TTC549 (cell line): ENCODE data around the gene IFNA8.
"Not testable (repeated sequence)": the region's sequence is repeated elsewhere in the genome, so short reads cannot be mapped to it uniquely, and the experiment has no call there.

Source experiments
- FAIRE-seq: peaks from 2 replicates; lab custom pipeline; 2012; peaks lifted over from hg19 to GRCh38; lab: Jason Lieb, UNC

The IFNA8 gene

DNA sequence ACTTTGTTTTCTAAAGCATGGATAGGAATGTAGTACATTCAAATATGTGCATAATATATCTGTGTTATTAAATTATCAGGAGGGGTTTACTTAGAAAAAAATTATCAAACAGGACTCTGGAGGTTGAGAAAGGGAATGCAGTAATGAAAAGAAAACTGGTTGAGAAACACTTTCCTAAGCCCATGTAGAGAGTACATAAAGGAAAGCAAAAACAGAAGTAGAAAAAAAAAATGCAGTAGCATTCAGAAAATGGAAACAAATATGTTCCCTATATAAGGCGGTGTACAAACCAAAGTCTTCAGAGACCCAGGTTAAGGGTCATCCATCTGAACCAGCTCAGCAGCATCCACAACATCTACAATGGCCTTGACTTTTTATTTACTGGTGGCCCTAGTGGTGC is at the start of gene IFNA8:
IFNA8 (plus strand) TSS at position 301 of the 400 bp plus-strand sequence; CDS start at position 361, 60 bp downstream.
- no peak for FAIRE-seq

- FAIRE-seq, result no peak
Observed at GRCh38 chr9:21362287-21362686, 46.6 kb upstream of the IFNA8 start.

DNA sequence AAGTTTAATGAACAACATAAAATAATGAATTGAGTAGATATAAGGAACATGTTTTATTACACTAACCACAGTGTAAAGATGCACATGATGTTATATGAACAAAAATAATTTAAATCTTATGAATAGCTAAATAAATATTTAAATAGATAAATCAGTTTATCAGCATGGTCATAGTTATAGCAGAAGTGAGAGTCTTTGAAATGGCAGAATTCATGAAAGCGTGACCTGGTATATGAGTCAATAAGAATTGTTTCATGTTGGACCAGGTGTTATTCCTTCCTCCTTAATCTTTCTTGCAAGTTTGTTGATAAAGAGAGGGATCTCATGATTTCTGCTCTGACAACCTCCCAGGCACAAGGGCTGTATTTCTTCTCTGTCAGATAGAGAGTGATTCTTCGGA is 41.7 kb upstream of the IFNA8 start:
- not testable (repeated sequence) for FAIRE-seq

GRCh38 chr9:21367957-21368356 is 41.0 kb upstream of the IFNA8 start, which contains the start of gene IFNA13:
Gene IFNA13, minus strand, starts transcription at chr9:21368057. Its CDS starts 47 bp downstream, at chr9:21368010.
- FAIRE-seq, result no peak

GRCh38 chr9:21371467-21371866 is 37.5 kb upstream of the IFNA8 start:
- not testable (repeated sequence) for FAIRE-seq

- no peak for FAIRE-seq
Observed at GRCh38 chr9:21381448-21382339, 27.2 kb upstream of the IFNA8 start.

GRCh38 chr9:21383627-21384026 is 25.3 kb upstream of the IFNA8 start:
- no peak for FAIRE-seq

DNA sequence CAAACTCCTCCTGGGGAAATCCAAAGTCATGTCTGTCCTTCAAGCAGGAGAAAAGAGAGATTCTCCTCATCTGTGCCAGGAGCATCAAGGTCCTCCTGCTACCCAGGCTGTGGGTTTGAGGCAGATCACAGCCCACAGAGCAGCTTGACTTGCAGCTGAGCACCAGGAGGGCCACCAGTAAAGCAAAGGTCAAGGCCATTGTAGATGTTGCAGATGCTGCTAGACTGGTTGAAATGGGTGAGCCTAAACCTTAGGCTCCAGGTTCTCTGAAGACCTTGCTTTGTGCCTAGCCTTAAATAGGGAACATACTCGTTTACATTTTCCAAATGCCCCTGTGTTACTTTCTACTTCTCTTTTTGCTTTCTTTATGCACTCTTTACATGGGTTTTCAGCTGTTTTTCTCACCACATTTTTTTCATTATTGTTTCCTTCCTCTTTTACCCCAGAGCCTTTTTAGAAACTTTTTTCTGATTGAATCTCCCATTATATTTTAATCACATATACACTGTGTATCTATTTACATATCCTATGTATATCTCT is 23.7 kb upstream of the IFNA8 start, which contains the start of gene IFNA2:
IFNA2 (minus strand) TSS at position 268 of the 540 bp plus-strand sequence; CDS start at position 199, 69 bp downstream.
- FAIRE-seq, result no peak

DNA sequence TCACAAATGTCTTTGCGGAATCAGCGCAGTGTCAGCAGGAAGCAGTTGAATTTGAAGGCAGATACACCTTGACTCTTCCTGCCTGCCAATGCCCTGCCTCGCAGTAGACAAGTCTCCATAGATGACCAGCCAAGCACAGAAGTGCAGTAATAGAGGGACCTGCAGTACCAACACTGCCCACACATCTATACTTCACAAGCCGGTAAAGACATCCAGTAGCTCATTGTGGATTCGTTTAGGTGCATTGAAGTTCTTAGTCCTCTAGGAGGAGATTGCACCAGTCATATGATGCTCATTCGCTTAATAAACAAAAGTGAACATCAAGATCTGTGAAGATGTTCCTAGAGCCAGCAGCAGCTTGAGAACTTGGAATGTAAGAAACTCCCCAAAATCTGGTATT is 16.6 kb upstream of the IFNA8 start:
- FAIRE-seq, result no peak

GRCh38 chr9:21395778-21396717 is 12.9 kb upstream of the IFNA8 start:
- FAIRE-seq, result no peak

- FAIRE-seq, result no peak
Observed at GRCh38 chr9:21398955-21399489, 9.9 kb upstream of the IFNA8 start.

DNA sequence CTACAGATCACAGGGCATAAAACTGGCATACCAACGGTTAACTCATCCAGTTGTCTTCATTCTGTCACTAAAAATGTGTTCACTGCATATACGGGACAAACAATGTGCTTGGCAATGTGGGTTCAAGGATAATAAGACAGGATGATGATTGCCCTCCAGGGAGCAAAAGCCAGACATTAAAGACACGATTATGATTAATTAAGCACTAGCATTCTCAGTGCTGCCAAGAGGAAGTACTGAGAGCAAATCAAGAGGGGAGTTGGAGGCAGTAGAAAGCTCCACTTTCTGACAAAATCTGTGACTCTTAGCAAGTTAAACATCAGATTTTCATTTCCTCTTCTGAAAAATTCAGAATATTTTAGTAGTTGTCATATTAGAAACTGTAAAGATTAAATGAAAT is 9.0 kb upstream of the IFNA8 start:
- no peak for FAIRE-seq

GRCh38 chr9:21402386-21403251 is 6.3 kb upstream of the IFNA8 start:
- FAIRE-seq, result no peak

GRCh38 chr9:21404146-21404545 is 4.8 kb upstream of the IFNA8 start:
- FAIRE-seq, result no peak

- FAIRE-seq, result no peak
Observed at GRCh38 chr9:21412107-21412506, 3.2 kb downstream of the IFNA8 start.

DNA sequence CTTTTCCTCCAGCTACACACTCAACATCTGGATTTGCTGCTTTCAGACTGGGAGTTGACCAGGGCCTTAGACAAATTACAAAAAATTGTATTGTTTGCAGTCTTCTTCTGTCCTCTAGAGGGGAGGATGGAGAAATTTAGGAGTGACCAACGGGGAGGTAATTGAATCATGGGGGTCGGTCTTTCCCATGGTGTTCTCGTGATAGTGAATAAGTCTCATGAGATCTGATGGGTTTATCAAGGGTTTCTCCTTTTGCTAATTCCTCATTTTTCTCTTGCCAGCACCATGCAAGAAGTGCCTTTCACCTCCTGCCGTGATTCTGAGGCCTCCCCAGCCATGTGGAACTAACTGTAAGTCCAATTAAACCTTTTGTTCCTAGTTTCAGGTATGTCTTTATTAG is 4.2 kb downstream of the IFNA8 start:
- FAIRE-seq, result no peak

DNA sequence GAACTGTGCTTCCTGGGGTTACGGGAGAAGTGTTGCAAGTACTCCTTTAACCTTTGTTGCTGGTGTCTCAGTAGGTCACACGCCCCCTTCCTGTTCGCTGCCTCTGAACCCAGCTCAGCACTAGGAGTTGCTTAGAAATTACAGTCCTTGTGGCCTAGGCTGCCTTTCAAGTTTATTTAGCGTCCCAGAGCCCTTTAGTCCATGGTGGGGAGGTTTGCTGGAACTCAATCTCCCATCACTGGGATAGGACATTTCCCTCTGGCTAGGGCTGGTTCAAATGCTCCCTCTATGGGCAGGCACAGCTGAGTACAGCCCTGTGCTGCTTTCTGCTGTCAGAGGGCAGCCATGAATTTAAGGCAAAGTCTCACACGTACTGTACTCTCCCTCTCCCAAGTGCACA is 4.7 kb downstream of the IFNA8 start:
- FAIRE-seq, result no peak

GRCh38 chr9:21414220-21414940 is 5.5 kb downstream of the IFNA8 start:
- FAIRE-seq, result no peak

GRCh38 chr9:21415493-21416267 is 6.8 kb downstream of the IFNA8 start:
- no peak for FAIRE-seq

- FAIRE-seq, result no peak
Observed at GRCh38 chr9:21428235-21428634, 19.3 kb downstream of the IFNA8 start.
